Measurements from ENCODE around the gene PTGDS. TPM values are rescaled to one million over a fixed set of nuclear protein-coding genes. Genes with fewer than 3 reads are reported as not detected.

PTGDS gene
- total RNA-seq, 1 donor from 2014 or later: 477 TPM

- Histone ChIP-seq H3K36me3 (peaks cover 8% of the 10 kb centered on the region), H3K9me3 (no peaks in the 10 kb centered on the region), H3K27me3 (no peaks in the 10 kb centered on the region), H3K27ac (no peak overlapping the region), H3K4me3 (no peak overlapping the region), H3K4me1 (peaks cover 5% of the 10 kb centered on the region)
- DNase-seq: no peak
- no peak for ATAC-seq
- intact Hi-C loops (cut with DNase I): no loop called here
- TF ChIP-seq CTCF (IDR thresholded peaks at IDR 0.05): no peak
Observed at GRCh38 chr9:137011156-137011555, 33.9 kb downstream of the PTGDS start.

- H3K27ac ChIP-seq: no peak overlapping the region
- peaks cover 4% of the 10 kb centered on the region for H3K4me1 ChIP-seq
- H3K27me3 ChIP-seq: no peaks in the 10 kb centered on the region
- H3K4me3 ChIP-seq: no peak overlapping the region
- H3K36me3 ChIP-seq: peaks cover 11% of the 10 kb centered on the region
- ATAC-seq (no peak), DNase-seq (no peak)
- H3K9me3 ChIP-seq: no peaks in the 10 kb centered on the region
- no peak for TF ChIP-seq CTCF (IDR thresholded peaks at IDR 0.05)
- intact Hi-C loops (cut with DNase I): no loop called here
Observed at GRCh38 chr9:137011907-137012675, 34.8 kb downstream of the PTGDS start.

GRCh38 chr9:137012694-137013570 lies 35.6 kb downstream of the PTGDS start:
- no peak for TF ChIP-seq CTCF (IDR thresholded peaks at IDR 0.05)
- intact Hi-C loops (cut with DNase I): no loop called here
- H3K4me3 ChIP-seq: no peak overlapping the region
- H3K27me3 ChIP-seq: no peaks in the 10 kb centered on the region
- H3K27ac ChIP-seq: no peak overlapping the region
- no peak for ATAC-seq
- H3K36me3 ChIP-seq: peaks cover 11% of the 10 kb centered on the region
- H3K9me3 ChIP-seq: no peaks in the 10 kb centered on the region
- no peaks in the 10 kb centered on the region for H3K4me1 ChIP-seq
- no peak for DNase-seq

- peaks cover 11% of the 10 kb centered on the region for H3K36me3 ChIP-seq
- no peak overlapping the region for H3K27ac ChIP-seq
- intact Hi-C loops (cut with DNase I): no loop called here
- no peak for DNase-seq
- no peak overlapping the region for H3K4me3 ChIP-seq
- no peaks in the 10 kb centered on the region for H3K4me1 ChIP-seq
- no peaks in the 10 kb centered on the region for H3K9me3 ChIP-seq
- H3K27me3 ChIP-seq: no peaks in the 10 kb centered on the region
- no peak for ATAC-seq
- no peak for TF ChIP-seq CTCF (IDR thresholded peaks at IDR 0.05)
Observed at GRCh38 chr9:137013571-137013940, 36.3 kb downstream of the PTGDS start.

- intact Hi-C loops (cut with DNase I): no loop called here
- no peaks in the 10 kb centered on the region for H3K4me1 ChIP-seq
- no peak for ATAC-seq
- no peak overlapping the region for H3K4me3 ChIP-seq
- DNase-seq: no peak
- no peaks in the 10 kb centered on the region for H3K9me3 ChIP-seq
- H3K27ac ChIP-seq: no peak overlapping the region
- H3K36me3 ChIP-seq: peaks cover 11% of the 10 kb centered on the region
- no peaks in the 10 kb centered on the region for H3K27me3 ChIP-seq
- no peak for TF ChIP-seq CTCF (IDR thresholded peaks at IDR 0.05)
Observed at GRCh38 chr9:137014166-137014565, 36.9 kb downstream of the PTGDS start.

Measured in upper lobe of right lung (tissue), 1 donor.